ENCODE results near the gene MPZL1.

Gene MPZL1

GRCh38 chr1:167721617-167722151 is at the start of gene MPZL1:
TSS of gene MPZL1 (plus strand) at chr1:167721982. CDS start at chr1:167722152, 170 bp downstream.
- Histone ChIP-seq H3K27ac (ENCODE audit: low read depth, low read length) (peak within 1 kb of the TSS; percentile 75), H3K4me1 (ENCODE audit: control insufficient read depth in 1 of 2, insufficient read depth in 2 of 2, low read length in 2 of 2) (peaks cover 28 to 37% of the 10 kb centered on the region in 2 donors), H3K27me3 (ENCODE audit: control insufficient read depth in 1 of 2, insufficient read depth in 2 of 2, low read length in 2 of 2) (no peaks in the 10 kb centered on the region), H3K36me3 (ENCODE audit: control insufficient read depth in 1 of 2, insufficient read depth in 2 of 2, low read length in 2 of 2) (no peaks in the 10 kb centered on the region), H3K9ac (ENCODE audit: low read depth in 1 of 2, low read length in 2 of 2) (peak within 1 kb of the TSS; percentile 74 to 94), H3K4me3 (ENCODE audit: low read depth in 1 of 2, low read length in 2 of 2) (peak within 1 kb of the TSS; percentile 87 to 88), H3K9me3 (ENCODE audit: control insufficient read depth in 1 of 2, low read length in 2 of 2) (no peaks in the 10 kb centered on the region)

GRCh38 chr1:167672831-167673230 is 49.0 kb upstream of the MPZL1 start:
- peaks cover 11 to 14% of the 10 kb centered on the region in 2 donors for H3K4me1 ChIP-seq (ENCODE audit: control insufficient read depth in 1 of 2, insufficient read depth in 2 of 2, low read length in 2 of 2)
- H3K9me3 ChIP-seq (ENCODE audit: control insufficient read depth in 1 of 2, low read length in 2 of 2): no peaks in the 10 kb centered on the region

GRCh38 chr1:167673265-167673664 is 48.5 kb upstream of the MPZL1 start:
- H3K36me3 ChIP-seq (ENCODE audit: control insufficient read depth in 1 of 2, insufficient read depth in 2 of 2, low read length in 2 of 2): peaks cover 0 to 10% of the 10 kb centered on the region in 2 donors
- H3K9me3 ChIP-seq (ENCODE audit: control insufficient read depth in 1 of 2, low read length in 2 of 2): no peaks in the 10 kb centered on the region
- H3K4me3 ChIP-seq (ENCODE audit: low read depth in 1 of 2, low read length in 2 of 2): no peak overlapping the region
- H3K27ac ChIP-seq (ENCODE audit: low read depth, low read length): no peak overlapping the region
- peaks cover 11 to 14% of the 10 kb centered on the region in 2 donors for H3K4me1 ChIP-seq (ENCODE audit: control insufficient read depth in 1 of 2, insufficient read depth in 2 of 2, low read length in 2 of 2)
- no peaks in the 10 kb centered on the region for H3K27me3 ChIP-seq (ENCODE audit: control insufficient read depth in 1 of 2, insufficient read depth in 2 of 2, low read length in 2 of 2)
- no peak overlapping the region for H3K9ac ChIP-seq (ENCODE audit: low read depth in 1 of 2, low read length in 2 of 2)

More at GRCh38 chr1:167672831-167673230, 49.0 kb upstream of the MPZL1 start:
- Histone ChIP-seq H3K27ac (ENCODE audit: low read depth, low read length) (no peak overlapping the region), H3K4me3 (ENCODE audit: low read depth in 1 of 2, low read length in 2 of 2) (no peak overlapping the region), H3K27me3 (ENCODE audit: control insufficient read depth in 1 of 2, insufficient read depth in 2 of 2, low read length in 2 of 2) (no peaks in the 10 kb centered on the region), H3K36me3 (ENCODE audit: control insufficient read depth in 1 of 2, insufficient read depth in 2 of 2, low read length in 2 of 2) (peaks cover 0 to 10% of the 10 kb centered on the region in 2 donors), H3K9ac (ENCODE audit: low read depth in 1 of 2, low read length in 2 of 2) (no peak overlapping the region)

GRCh38 chr1:167674156-167674555 is 47.6 kb upstream of the MPZL1 start:
- H3K27me3 ChIP-seq (ENCODE audit: control insufficient read depth in 1 of 2, insufficient read depth in 2 of 2, low read length in 2 of 2): no peaks in the 10 kb centered on the region
- H3K4me1 ChIP-seq (ENCODE audit: control insufficient read depth in 1 of 2, insufficient read depth in 2 of 2, low read length in 2 of 2): peaks cover 10 to 12% of the 10 kb centered on the region in 2 donors
- no peak overlapping the region for H3K9ac ChIP-seq (ENCODE audit: low read depth in 1 of 2, low read length in 2 of 2)
- H3K36me3 ChIP-seq (ENCODE audit: control insufficient read depth in 1 of 2, insufficient read depth in 2 of 2, low read length in 2 of 2): peaks cover 0 to 10% of the 10 kb centered on the region in 2 donors
- no peak overlapping the region for H3K4me3 ChIP-seq (ENCODE audit: low read depth in 1 of 2, low read length in 2 of 2)
- no peak overlapping the region for H3K27ac ChIP-seq (ENCODE audit: low read depth, low read length)
- H3K9me3 ChIP-seq (ENCODE audit: control insufficient read depth in 1 of 2, low read length in 2 of 2): no peaks in the 10 kb centered on the region

GRCh38 chr1:167675440-167675839 is 46.3 kb upstream of the MPZL1 start:
- Histone ChIP-seq H3K4me1 (ENCODE audit: control insufficient read depth in 1 of 2, insufficient read depth in 2 of 2, low read length in 2 of 2) (peaks cover 4 to 5% of the 10 kb centered on the region in 2 donors), H3K4me3 (ENCODE audit: low read depth in 1 of 2, low read length in 2 of 2) (no peak overlapping the region), H3K27me3 (ENCODE audit: control insufficient read depth in 1 of 2, insufficient read depth in 2 of 2, low read length in 2 of 2) (no peaks in the 10 kb centered on the region), H3K36me3 (ENCODE audit: control insufficient read depth in 1 of 2, insufficient read depth in 2 of 2, low read length in 2 of 2) (peaks cover 0 to 11% of the 10 kb centered on the region in 2 donors), H3K9me3 (ENCODE audit: control insufficient read depth in 1 of 2, low read length in 2 of 2) (no peaks in the 10 kb centered on the region), H3K27ac (ENCODE audit: low read depth, low read length) (no peak overlapping the region), H3K9ac (ENCODE audit: low read depth in 1 of 2, low read length in 2 of 2) (no peak overlapping the region)

GRCh38 chr1:167676205-167676915 is 45.4 kb upstream of the MPZL1 start:
- H3K4me1 ChIP-seq (ENCODE audit: control insufficient read depth in 1 of 2, insufficient read depth in 2 of 2, low read length in 2 of 2): peaks cover 12 to 13% of the 10 kb centered on the region in 2 donors
- H3K27me3 ChIP-seq (ENCODE audit: control insufficient read depth in 1 of 2, insufficient read depth in 2 of 2, low read length in 2 of 2): no peaks in the 10 kb centered on the region
- H3K9me3 ChIP-seq (ENCODE audit: control insufficient read depth in 1 of 2, low read length in 2 of 2): no peaks in the 10 kb centered on the region
- H3K36me3 ChIP-seq (ENCODE audit: control insufficient read depth in 1 of 2, insufficient read depth in 2 of 2, low read length in 2 of 2): peaks cover 0 to 16% of the 10 kb centered on the region in 2 donors
- no peak overlapping the region for H3K4me3 ChIP-seq (ENCODE audit: low read depth in 1 of 2, low read length in 2 of 2)
- no peak overlapping the region for H3K9ac ChIP-seq (ENCODE audit: low read depth in 1 of 2, low read length in 2 of 2)
- H3K27ac ChIP-seq (ENCODE audit: low read depth, low read length): no peak overlapping the region

- H3K27ac ChIP-seq (ENCODE audit: low read depth, low read length): no peak overlapping the region
These were observed 44.6 kb upstream of the MPZL1 start for GRCh38 chr1:167676916-167677848.

GRCh38 chr1:167678422-167678821 is 43.4 kb upstream of the MPZL1 start:
- H3K4me3 ChIP-seq (ENCODE audit: low read depth in 1 of 2, low read length in 2 of 2): no peak overlapping the region
- peaks cover 0 to 14% of the 10 kb centered on the region in 2 donors for H3K36me3 ChIP-seq (ENCODE audit: control insufficient read depth in 1 of 2, insufficient read depth in 2 of 2, low read length in 2 of 2)
- no peak overlapping the region for H3K9ac ChIP-seq (ENCODE audit: low read depth in 1 of 2, low read length in 2 of 2)
- peaks cover 14 to 17% of the 10 kb centered on the region in 2 donors for H3K4me1 ChIP-seq (ENCODE audit: control insufficient read depth in 1 of 2, insufficient read depth in 2 of 2, low read length in 2 of 2)
- H3K9me3 ChIP-seq (ENCODE audit: control insufficient read depth in 1 of 2, low read length in 2 of 2): no peaks in the 10 kb centered on the region
- no peaks in the 10 kb centered on the region for H3K27me3 ChIP-seq (ENCODE audit: control insufficient read depth in 1 of 2, insufficient read depth in 2 of 2, low read length in 2 of 2)
- no peak overlapping the region for H3K27ac ChIP-seq (ENCODE audit: low read depth, low read length)

More at GRCh38 chr1:167676916-167677848, 44.6 kb upstream of the MPZL1 start:
- Histone ChIP-seq H3K4me1 (ENCODE audit: control insufficient read depth in 1 of 2, insufficient read depth in 2 of 2, low read length in 2 of 2) (peaks cover 12 to 17% of the 10 kb centered on the region in 2 donors), H3K9me3 (ENCODE audit: control insufficient read depth in 1 of 2, low read length in 2 of 2) (no peaks in the 10 kb centered on the region), H3K9ac (ENCODE audit: low read depth in 1 of 2, low read length in 2 of 2) (no peak overlapping the region), H3K4me3 (ENCODE audit: low read depth in 1 of 2, low read length in 2 of 2) (no peak overlapping the region), H3K36me3 (ENCODE audit: control insufficient read depth in 1 of 2, insufficient read depth in 2 of 2, low read length in 2 of 2) (peaks cover 0 to 16% of the 10 kb centered on the region in 2 donors), H3K27me3 (ENCODE audit: control insufficient read depth in 1 of 2, insufficient read depth in 2 of 2, low read length in 2 of 2) (no peaks in the 10 kb centered on the region)

GRCh38 chr1:167678838-167679237 is 42.9 kb upstream of the MPZL1 start:
- Histone ChIP-seq H3K27ac (ENCODE audit: low read depth, low read length) (no peak overlapping the region), H3K9ac (ENCODE audit: low read depth in 1 of 2, low read length in 2 of 2) (no peak overlapping the region), H3K36me3 (ENCODE audit: control insufficient read depth in 1 of 2, insufficient read depth in 2 of 2, low read length in 2 of 2) (peaks cover 0 to 10% of the 10 kb centered on the region in 2 donors), H3K4me1 (ENCODE audit: control insufficient read depth in 1 of 2, insufficient read depth in 2 of 2, low read length in 2 of 2) (peaks cover 16 to 17% of the 10 kb centered on the region in 2 donors), H3K9me3 (ENCODE audit: control insufficient read depth in 1 of 2, low read length in 2 of 2) (no peaks in the 10 kb centered on the region), H3K27me3 (ENCODE audit: control insufficient read depth in 1 of 2, insufficient read depth in 2 of 2, low read length in 2 of 2) (no peaks in the 10 kb centered on the region), H3K4me3 (ENCODE audit: low read depth in 1 of 2, low read length in 2 of 2) (no peak overlapping the region)

All from duodenal mucosa (tissue), 2 donors.